Pancreas (tissue), 10 donors: ENCODE measurements around the gene VMP1. TPM values are rescaled to one million over a fixed set of nuclear protein-coding genes. Genes with fewer than 3 reads are reported as not detected.
"Not testable (repeated sequence)": the region's sequence is repeated elsewhere in the genome, so short reads cannot be mapped to it uniquely, and the experiment has no call there.

ENCODE experiments used
- ATAC-seq, 4 donors: fragments of 200-7000 bp; cut with Tn5 transposase; one replicate each; pipeline versions ENCODE4 v1.8.0 to v1.9.1; 2020; ENCODE audit warnings: mild to moderate bottlenecking in 4 of 4, moderate library complexity in 4 of 4
- DNase-seq, 6 donors: peaks; one replicate each; pipeline ENCODE4 v3.0.0-alpha.2; 2020
- FAIRE-seq: peaks from 2 replicates; lab custom pipeline; 2012; peaks lifted over from hg19 to GRCh38; lab: Jason Lieb, UNC
- H3K27ac ChIP-seq, 4 donors: fragments of 200-600 bp; sonication (generic); 1 replicate in 3 of 4; 2 replicates in 1 of 4; pipeline versions ENCODE4 v1.5.0 to v1.8.0; 2020
- H3K27me3 ChIP-seq, 4 donors: fragments of 200-600 bp; one replicate each; pipeline ENCODE4 v1.8.0; 2021
- H3K36me3 ChIP-seq, 3 donors: fragments of 200-600 bp; sonication (generic) in 1 of 3; one replicate each; pipeline versions ENCODE4 v1.5.0 to v1.8.0; 2020 to 2021
- H3K4me1 ChIP-seq, 3 donors: fragments of 200-600 bp; one replicate each; pipeline ENCODE4 v1.8.0; 2021
- H3K4me3 ChIP-seq, 4 donors: fragments of 200-600 bp; sonication (generic) in 2 of 4; one replicate each; pipeline versions ENCODE4 v1.5.0 to v1.8.0; 2020 to 2021
- H3K9me3 ChIP-seq, 4 donors: fragments of 200-600 bp; one replicate each; pipeline ENCODE4 v1.8.0; 2021
- WGBS, 2 donors: extraction: QIAGEN DNeasy Blood & Tissue Kit; methylation state at CpG; one replicate each; pipeline ENCODE4 v1.1.7; 2013; 5-methylcytosine and 5-hydroxymethylcytosine counted together
- intact Hi-C, 3 donors: fragments of 100-400 bp; cut with DNase I; formaldehyde crosslinking; loops; one replicate each; pipeline versions ENCODE4 v1.11.1 to v1.14.2; 2022
- polyA plus RNA-seq, 2 donors: library from polyadenylated mRNA; stranded (reverse); fragments of 200-250 nt; gene quantifications; one replicate each; pipeline ENCODE4 v1.2.3, GENCODE V29; 2013
- total RNA-seq, 6 donors: library from RNA; stranded (reverse); fragmentation: NEBNext Ultra II Directional in 4 of 6; extraction: Animal tissue kit (Norgen Biotek cat#: 25700) in 4 of 6; gene quantifications; one replicate each; pipeline versions ENCODE4 v1.2.1 to v1.2.4, GENCODE V29; 2021 to 2023
- TF ChIP-seq, protein P1 (sequence below), 4 donors: fragments of 200-600 bp; sonication (generic) in 3 of 4; IDR thresholded peaks; one replicate each; pipeline versions ENCODE4 v1.5.0 to v1.8.0; 2021; ENCODE audit warnings: antibody characterized with exemption in 4 of 4
- donor health status: healthy with polysubstance abuse.
- donor health status: DM: no; HTN: no; CAD: no; lungs with moderate emphysema.
- donor health status: DM: no; HTN: no; CAD: no.
- donor health status: control.
- donor health status: control.
- donor health status: Bipolar disorder and iron deficiency.
- donor health status: DM: yes; HTN: yes; CAD: no.
- donor health status: DM: no; HTN: no; CAD: no.
- donor health status: DM: no; HTN: no; CAD: no.
- donor health status: DM: yes; HTN: yes; CAD: no.

Gene VMP1
- total and polyA plus RNA-seq, 8 donors: 55.5 to 177 (median 91.8) TPM

DNA sequence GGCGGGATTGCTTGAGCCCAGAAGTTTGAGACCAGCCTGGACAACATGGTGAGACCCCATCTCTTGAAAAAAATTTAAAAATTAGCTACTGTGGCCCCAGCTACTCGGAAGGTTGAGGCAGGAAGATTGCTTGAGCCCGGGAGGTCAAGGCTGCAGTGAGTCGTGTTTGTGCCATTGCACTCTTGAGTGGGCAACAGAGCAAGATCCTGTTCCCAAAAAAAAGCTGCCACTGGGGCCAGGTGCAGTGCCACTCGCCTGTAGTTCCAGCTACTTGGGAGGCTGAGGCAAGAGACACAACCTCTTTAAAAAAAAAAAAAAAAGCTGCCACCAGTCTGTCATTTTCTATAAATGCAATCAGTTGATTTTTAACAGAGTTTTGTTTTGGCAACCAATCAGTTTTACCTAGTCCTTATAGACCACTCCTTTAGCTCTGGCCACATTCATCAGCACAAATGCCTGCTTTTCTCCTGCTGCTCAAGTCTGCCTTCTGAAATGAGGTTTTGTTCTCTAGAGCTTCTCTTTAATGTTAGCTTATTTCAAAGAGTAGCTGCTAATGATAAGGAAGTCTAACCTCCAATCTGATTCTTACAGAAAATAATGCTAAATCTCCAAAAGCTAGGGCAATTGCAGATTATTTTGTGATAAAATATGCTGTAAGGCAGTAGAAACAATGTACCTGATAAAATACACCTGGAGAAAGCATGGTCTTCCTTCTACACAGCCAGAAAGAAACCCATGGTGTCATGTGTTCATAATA lies 120.4 kb downstream of the VMP1 start:
- Histone ChIP-seq H3K36me3 (no peaks in the 10 kb centered on the region), H3K4me1 (peaks cover 14 to 48% (median 34%) of the 10 kb centered on the region in 3 donors), H3K27ac (peak overlapping the region; percentile 66 to 83 (median 78)), H3K4me3 (peak overlapping the region in 1 of 4 donors; percentile 26), H3K9me3 (no peaks in the 10 kb centered on the region), H3K27me3 (no peaks in the 10 kb centered on the region)
- DNase-seq: no peak
- FAIRE-seq: no peak
- peak in 3 of 4 donors; percentile 17 to 38 (median 22) for ATAC-seq
- intact Hi-C loops: no loop called here
- 69 to 71% methylated on average over 5 of the region's 5 CpGs for WGBS, 2 donors
- TF ChIP-seq, protein P1, sequence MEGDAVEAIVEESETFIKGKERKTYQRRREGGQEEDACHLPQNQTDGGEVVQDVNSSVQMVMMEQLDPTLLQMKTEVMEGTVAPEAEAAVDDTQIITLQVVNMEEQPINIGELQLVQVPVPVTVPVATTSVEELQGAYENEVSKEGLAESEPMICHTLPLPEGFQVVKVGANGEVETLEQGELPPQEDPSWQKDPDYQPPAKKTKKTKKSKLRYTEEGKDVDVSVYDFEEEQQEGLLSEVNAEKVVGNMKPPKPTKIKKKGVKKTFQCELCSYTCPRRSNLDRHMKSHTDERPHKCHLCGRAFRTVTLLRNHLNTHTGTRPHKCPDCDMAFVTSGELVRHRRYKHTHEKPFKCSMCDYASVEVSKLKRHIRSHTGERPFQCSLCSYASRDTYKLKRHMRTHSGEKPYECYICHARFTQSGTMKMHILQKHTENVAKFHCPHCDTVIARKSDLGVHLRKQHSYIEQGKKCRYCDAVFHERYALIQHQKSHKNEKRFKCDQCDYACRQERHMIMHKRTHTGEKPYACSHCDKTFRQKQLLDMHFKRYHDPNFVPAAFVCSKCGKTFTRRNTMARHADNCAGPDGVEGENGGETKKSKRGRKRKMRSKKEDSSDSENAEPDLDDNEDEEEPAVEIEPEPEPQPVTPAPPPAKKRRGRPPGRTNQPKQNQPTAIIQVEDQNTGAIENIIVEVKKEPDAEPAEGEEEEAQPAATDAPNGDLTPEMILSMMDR (IDR thresholded peaks at IDR 0.05): no peak

DNA sequence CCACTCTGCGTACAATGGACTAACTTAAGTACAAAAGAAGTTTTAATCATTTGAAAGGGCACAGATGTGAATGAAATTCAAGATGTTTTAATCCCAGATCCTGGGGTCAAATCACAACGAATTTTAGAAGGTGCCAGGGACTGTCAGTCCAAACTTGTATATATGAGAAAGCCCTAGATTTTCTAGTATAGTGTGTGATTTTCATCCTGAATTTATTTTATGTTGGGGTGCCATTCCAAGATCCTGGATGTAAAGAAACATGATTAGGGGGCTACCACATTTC lies 121.0 kb downstream of the VMP1 start:
- H3K4me1 ChIP-seq: peaks cover 14 to 48% (median 34%) of the 10 kb centered on the region in 3 donors
- H3K4me3 ChIP-seq: peak overlapping the region in 1 of 4 donors; percentile 26
- H3K27ac ChIP-seq: peak overlapping the region; percentile 66 to 83 (median 78)
- TF ChIP-seq, protein P1 (IDR thresholded peaks at IDR 0.05): no peak
- no peaks in the 10 kb centered on the region for H3K9me3 ChIP-seq
- no peaks in the 10 kb centered on the region for H3K36me3 ChIP-seq
- DNase-seq (no peak), ATAC-seq (no peak), FAIRE-seq (no peak)
- H3K27me3 ChIP-seq: no peaks in the 10 kb centered on the region
- intact Hi-C loops: no loop called here
- 71 to 75% methylated on average over 2 of the region's 2 CpGs for WGBS, 2 donors

DNA sequence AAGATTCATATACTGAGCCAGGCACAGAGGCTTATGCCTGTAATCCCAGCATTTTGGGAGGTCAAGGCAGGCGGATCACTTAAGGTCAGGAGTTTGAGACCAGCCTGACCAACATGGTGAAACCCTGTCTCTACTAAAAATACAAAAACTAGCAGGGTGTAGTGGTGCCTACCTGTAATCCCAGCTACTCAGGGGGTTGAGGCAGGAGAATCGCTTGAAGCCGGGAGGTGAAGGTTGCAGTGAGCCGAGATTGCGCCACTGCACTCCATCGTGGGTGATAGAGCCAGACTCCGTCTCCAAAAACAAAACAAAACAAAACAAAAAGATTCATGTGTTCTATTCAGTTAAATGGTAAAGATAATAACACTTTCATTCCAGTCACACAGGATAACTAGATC lies 121.4 kb downstream of the VMP1 start:
- FAIRE-seq (peak; percentile 17), ATAC-seq (peak; percentile 25 to 30 (median 26))
- Histone ChIP-seq H3K4me1 (peaks cover 14 to 48% (median 34%) of the 10 kb centered on the region in 3 donors), H3K4me3 (peak overlapping the region in 1 of 4 donors; percentile 26), H3K27ac (peak overlapping the region; percentile 66 to 83 (median 78))
- whole genome bisulfite sequencing, 2 donors: 42 to 55% methylated on average over 7 of the region's 7 CpGs
- H3K9me3 ChIP-seq, intact Hi-C loops, H3K36me3 ChIP-seq, DNase-seq, H3K27me3 ChIP-seq: not testable (repeated sequence)

DNA sequence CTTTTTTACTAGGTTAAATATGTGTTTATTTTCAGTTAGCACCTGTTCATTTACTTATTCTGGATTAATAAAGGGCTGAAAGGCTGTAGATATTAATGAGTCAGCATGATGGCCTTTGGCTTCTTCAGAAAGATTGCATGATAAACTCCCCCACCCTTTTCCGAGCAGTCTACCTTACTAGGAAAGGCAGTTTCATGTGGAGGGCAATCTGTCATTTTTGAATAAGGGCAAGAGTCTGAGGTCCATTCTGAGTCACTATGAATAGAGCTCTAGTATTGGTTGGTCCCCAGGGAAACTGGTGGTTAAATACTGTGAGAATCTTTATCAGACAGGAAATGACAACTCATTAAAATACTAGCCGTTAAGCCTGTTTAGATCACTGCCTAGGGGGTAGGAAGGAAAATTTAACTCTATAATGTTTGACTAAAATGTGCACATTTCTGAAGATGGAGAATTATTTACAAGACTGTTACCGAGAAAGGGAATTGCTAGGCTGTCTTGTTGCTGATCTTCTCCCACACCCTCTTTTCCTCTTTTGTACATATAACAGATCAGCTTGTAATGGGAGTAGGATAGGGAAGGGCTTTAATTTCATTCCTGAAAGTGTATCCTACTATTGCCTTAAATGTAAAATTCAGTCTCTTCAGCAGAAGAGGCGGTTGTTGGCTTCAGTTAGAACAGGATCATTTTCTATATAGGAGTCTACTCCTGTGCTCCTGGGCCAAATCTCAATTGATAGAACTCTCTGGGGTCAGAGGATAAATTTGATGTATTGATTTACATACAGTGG lies 122.0 kb downstream of the VMP1 start:
- H3K9me3 ChIP-seq: no peaks in the 10 kb centered on the region
- H3K27ac ChIP-seq: peak overlapping the region; percentile 66 to 83 (median 78)
- no peaks in the 10 kb centered on the region for H3K36me3 ChIP-seq
- TF ChIP-seq, protein P1 (IDR thresholded peaks at IDR 0.05): no peak
- peaks cover 14 to 48% (median 34%) of the 10 kb centered on the region in 3 donors for H3K4me1 ChIP-seq
- ATAC-seq (peak; percentile 83 to 89 (median 86)), FAIRE-seq (peak; percentile 95), DNase-seq (peak in 2 of 6 donors; percentile 48 to 71)
- no peaks in the 10 kb centered on the region for H3K27me3 ChIP-seq
- intact Hi-C loops: no loop called here
- 28 to 32% methylated on average over 4 of the region's 4 CpGs for WGBS, 2 donors
- H3K4me3 ChIP-seq: peak overlapping the region in 1 of 4 donors; percentile 26

DNA sequence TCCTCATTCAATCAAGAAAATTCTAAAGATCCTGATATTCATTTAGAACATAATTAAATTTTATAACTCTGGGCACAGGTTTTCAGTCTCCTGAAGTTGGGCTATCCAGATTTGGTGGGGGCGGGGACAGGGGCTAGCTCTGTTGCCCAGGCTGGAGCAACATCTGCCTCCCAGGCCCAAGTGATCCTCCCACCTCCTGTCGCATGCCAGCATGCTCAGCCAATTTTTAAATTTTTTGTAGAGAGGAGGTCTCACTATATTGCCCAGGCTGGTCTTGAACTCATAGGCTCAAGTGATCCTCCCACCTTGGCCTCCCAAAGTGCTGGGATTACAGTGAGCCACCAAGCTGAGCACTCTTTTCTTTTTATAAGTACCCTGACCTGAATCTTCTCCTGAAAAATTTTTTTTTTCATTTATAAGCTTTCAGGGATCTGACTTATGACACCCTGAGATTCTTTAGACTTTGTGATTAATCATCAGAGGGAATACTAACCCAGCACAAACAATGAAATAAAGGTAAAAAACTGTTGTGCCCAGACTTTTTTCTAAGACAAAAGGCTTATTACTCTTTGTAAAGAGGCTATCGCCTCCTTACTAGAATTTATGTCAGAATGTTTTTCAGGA lies 122.7 kb downstream of the VMP1 start:
- WGBS, 2 donors: 81 to 83% methylated on average over 3 of the region's 3 CpGs
- Histone ChIP-seq H3K9me3 (no peaks in the 10 kb centered on the region), H3K4me3 (peak overlapping the region in 1 of 4 donors; percentile 2), H3K4me1 (peaks cover 14 to 50% (median 34%) of the 10 kb centered on the region in 3 donors), H3K27me3 (no peaks in the 10 kb centered on the region), H3K27ac (peak overlapping the region; percentile 66 to 83 (median 78)), H3K36me3 (no peaks in the 10 kb centered on the region)
- DNase-seq (no peak), FAIRE-seq (no peak), ATAC-seq (peak in 1 of 4 donors; percentile 5)
- TF ChIP-seq, protein P1 (IDR thresholded peaks at IDR 0.05): no peak
- intact Hi-C loops: no loop called here
